H1 (cell line): ENCODE results near the gene GHRL. TPM values are rescaled to one million over a fixed set of nuclear protein-coding genes. Genes with fewer than 3 reads are reported as not detected.

Experiments used
- CTCF ChIA-PET: fragments of 300-600 bp; sonication (Branson Sonifier 250); formaldehyde crosslinking; loops from one replicate; lab custom pipeline; 2021; ENCODE audit not compliant: partially characterized antibody; lab: Charles Lee
- POLR2A ChIA-PET: fragments of 300-600 bp; sonication (Branson Sonifier 250); formaldehyde crosslinking; loops from one replicate; lab custom pipeline; 2021; ENCODE audit warnings: inconsistent platforms; ENCODE audit not compliant: partially characterized antibody; lab: Charles Lee
- DNase-seq, 2 experiments: peaks; one replicate each; pipeline versions ENCODE4 v3.0.0 to v3.0.0-alpha.2; 2010 to 2022; ENCODE audit warnings: low spot score in 2 of 2, low read depth in 1 of 2, mixed read lengths in 1 of 2
- FAIRE-seq: peaks from 2 replicates; lab custom pipeline; 2011; peaks lifted over from hg19 to GRCh38; lab: Jason Lieb, UNC
- H2AFZ ChIP-seq: 2 replicates; pipeline ENCODE4 v1.8.1; 2012; ENCODE audit warnings: low read length, inconsistent platforms
- H2AK5ac ChIP-seq: 2 replicates; pipeline ENCODE4 v1.6.1; 2013; ENCODE audit warnings: low read depth, low read length
- H2BK120ac ChIP-seq: replicated peaks from 2 replicates; pipeline ENCODE3; 2013; ENCODE audit warnings: low read depth, low read length, inconsistent platforms
- H2BK12ac ChIP-seq: 2 replicates; pipeline ENCODE4 v1.6.1; 2013; ENCODE audit warnings: low read depth, low read length
- H2BK15ac ChIP-seq: 2 replicates; pipeline ENCODE4 v1.6.1; 2013; ENCODE audit warnings: low read length
- H2BK20ac ChIP-seq: 2 replicates; pipeline ENCODE4 v1.6.1; 2013; ENCODE audit warnings: low read length
- H2BK5ac ChIP-seq: 2 replicates; pipeline ENCODE4 v1.6.1; 2013; ENCODE audit warnings: low read depth, low read length
- H3K14ac ChIP-seq: 2 replicates; pipeline ENCODE4 v1.6.1; 2013; ENCODE audit warnings: inconsistent platforms; ENCODE audit not compliant: insufficient read length
- H3K18ac ChIP-seq: 2 replicates; pipeline ENCODE4 v1.6.1; 2013; ENCODE audit warnings: low read length; ENCODE audit errors: extremely low read depth
- H3K23ac ChIP-seq: 2 replicates; pipeline ENCODE4 v1.6.1; 2013; ENCODE audit warnings: inconsistent platforms; ENCODE audit not compliant: insufficient read length
- H3K23me2 ChIP-seq: 2 replicates; pipeline ENCODE4 v1.6.1; 2013; ENCODE audit warnings: low read depth, low read length
- H3K27ac ChIP-seq: 2 replicates; pipeline ENCODE4 v1.6.1; 2011; ENCODE audit warnings: low read depth, low read length, inconsistent platforms
- H3K27me3 ChIP-seq, 4 experiments: replicated peaks in 1 of 4; 1 replicate in 1 of 4; 2 replicates in 3 of 4; pipeline versions ENCODE4 v1.6.1 to v1.8.1; 2011 to 2013; ENCODE audit warnings: low read length in 3 of 4, mild to moderate bottlenecking in 3 of 4, inconsistent platforms in 2 of 4, mixed read lengths in 2 of 4, moderate library complexity in 1 of 4; ENCODE audit not compliant: control insufficient read depth in 3 of 4, insufficient read depth in 3 of 4; ENCODE audit errors: extremely low read depth in 1 of 4
- H3K36me3 ChIP-seq, 4 experiments: 2 replicates each; pipeline versions ENCODE4 v1.6.1 to v1.8.1; 2011 to 2013; ENCODE audit warnings: mild to moderate bottlenecking in 4 of 4, low read length in 3 of 4, moderate library complexity in 2 of 4, control low read depth in 1 of 4, inconsistent platforms in 1 of 4; ENCODE audit not compliant: insufficient read depth in 4 of 4, control insufficient read depth in 2 of 4
- H3K4ac ChIP-seq: replicated peaks from 2 replicates; pipeline ENCODE3; 2013; ENCODE audit warnings: low read length, low read depth, mixed read lengths, inconsistent platforms; ENCODE audit not compliant: insufficient read length
- H3K4me1 ChIP-seq, 4 experiments: replicated peaks in 1 of 4; 1 replicate in 1 of 4; 2 replicates in 3 of 4; pipeline versions ENCODE4 v1.6.1 to v1.8.1; 2011 to 2013; ENCODE audit warnings: low read length in 3 of 4, inconsistent platforms in 2 of 4, mixed read lengths in 1 of 4; ENCODE audit not compliant: insufficient read depth in 4 of 4, control insufficient read depth in 3 of 4
- H3K4me2 ChIP-seq, 2 experiments: 2 replicates each; pipeline versions ENCODE4 v1.6.1 to v1.8.1; 2011 to 2013; ENCODE audit warnings: low read depth in 2 of 2, low read length in 2 of 2, control low read depth in 1 of 2, inconsistent platforms in 1 of 2, mild to moderate bottlenecking in 1 of 2; ENCODE audit not compliant: insufficient read depth in 1 of 2
- H3K4me3 ChIP-seq, 4 experiments: fragments of 200-600, 300-600 bp in 1 of 4; sonication (generic), shearing (Covaris generic), sonication (Bioruptor Twin) in 1 of 4; 2 replicates each; pipeline versions ENCODE4 v1.5.1 to v1.8.1; 2011 to 2016; ENCODE audit warnings: low read length in 4 of 4, low read depth in 3 of 4, control low read depth in 2 of 4, inconsistent platforms in 2 of 4, mild to moderate bottlenecking in 2 of 4, mixed read lengths in 1 of 4, moderate library complexity in 1 of 4; ENCODE audit not compliant: insufficient read depth in 2 of 4; ENCODE audit errors: extremely low read depth in 1 of 4
- H3K56ac ChIP-seq: replicated peaks from 2 replicates; pipeline ENCODE3; 2013; ENCODE audit warnings: low read depth, mild to moderate bottlenecking, mixed read lengths, low read length, inconsistent platforms; ENCODE audit not compliant: insufficient read length
- H3K79me1 ChIP-seq: 2 replicates; pipeline ENCODE4 v1.6.1; 2013; ENCODE audit warnings: low read depth, low read length, control low read depth
- H3K79me2 ChIP-seq, 2 experiments: 2 replicates each; pipeline versions ENCODE4 v1.6.1 to v1.8.1; 2012 to 2013; ENCODE audit warnings: low read length in 2 of 2, mild to moderate bottlenecking in 2 of 2, inconsistent platforms in 1 of 2; ENCODE audit not compliant: insufficient read depth in 2 of 2, control insufficient read depth in 1 of 2
- H3K9ac ChIP-seq, 4 experiments: replicated peaks in 1 of 4; 1 replicate in 1 of 4; 2 replicates in 3 of 4; pipeline versions ENCODE4 v1.6.1 to v1.8.1; 2011 to 2013; ENCODE audit warnings: low read depth in 3 of 4, low read length in 3 of 4, control low read depth in 2 of 4, mild to moderate bottlenecking in 2 of 4, moderate library complexity in 2 of 4, inconsistent platforms in 1 of 4; ENCODE audit errors: extremely low read depth in 1 of 4
- H3K9me3 ChIP-seq, 2 experiments: 2 replicates each; pipeline versions ENCODE4 v1.6.1 to v1.8.1; 2012 to 2013; ENCODE audit warnings: mild to moderate bottlenecking in 2 of 2, moderate library complexity in 2 of 2, control low read depth in 1 of 2, inconsistent platforms in 1 of 2, low read depth in 1 of 2, low read length in 1 of 2, mixed read lengths in 1 of 2; ENCODE audit not compliant: insufficient read depth in 2 of 2
- H4K20me1 ChIP-seq, 2 experiments: replicated peaks in 1 of 2; 2 replicates each; pipeline versions ENCODE3 to v1.8.1; 2011 to 2013; ENCODE audit warnings: inconsistent platforms in 2 of 2, low read length in 2 of 2, mild to moderate bottlenecking in 1 of 2; ENCODE audit not compliant: insufficient read depth in 2 of 2, control insufficient read depth in 1 of 2
- H4K5ac ChIP-seq: 2 replicates; pipeline ENCODE4 v1.6.1; 2013; ENCODE audit warnings: low read length, low read depth, mixed read lengths, inconsistent platforms; ENCODE audit not compliant: insufficient read length
- H4K8ac ChIP-seq: 2 replicates; pipeline ENCODE4 v1.8.0; 2013; ENCODE audit warnings: mild to moderate bottlenecking, moderate library complexity, low read length, inconsistent platforms; ENCODE audit not compliant: insufficient read depth; ENCODE audit errors: extremely low read depth
- H4K91ac ChIP-seq: replicated peaks from 2 replicates; pipeline ENCODE3; 2013; ENCODE audit warnings: low read length, mixed read lengths, inconsistent platforms; ENCODE audit not compliant: insufficient read length
- CTBP2 ChIP-seq: IDR thresholded peaks from 2 replicates; pipeline ENCODE4 v1.7.0; 2011; ENCODE audit warnings: borderline replicate concordance, mild to moderate bottlenecking, moderate library complexity, mixed read lengths, low read length; ENCODE audit not compliant: insufficient read depth, insufficient read length
- EGR1 ChIP-seq: IDR thresholded peaks from 2 replicates; pipeline ENCODE4 v1.6.1; 2011; ENCODE audit warnings: low read depth, low read length, borderline replicate concordance
- HDAC2 ChIP-seq, 2 experiments: fragments of 300-600 bp in 1 of 2; sonication (generic) in 1 of 2; IDR thresholded peaks; 2 replicates each; pipeline ENCODE4 v1.6.1; 2011 to 2012; ENCODE audit warnings: low read depth in 2 of 2, low read length in 2 of 2, mild to moderate bottlenecking in 2 of 2, moderate library complexity in 2 of 2, borderline replicate concordance in 1 of 2, inconsistent platforms in 1 of 2
- WGBS, 2 experiments: shearing (Covaris generic) in 1 of 2; methylation state at CpG; one replicate each; pipeline versions ENCODE4 v1.1.6 to v1.1.7; 2013 to 2015; ENCODE audit warnings: low lambda C conversion rate in 2 of 2, mixed read lengths in 2 of 2, inconsistent platforms in 1 of 2, low coverage in 1 of 2, missing lambda C conversion rate in 1 of 2; ENCODE audit not compliant: insufficient replicate concordance in 2 of 2, insufficient coverage in 1 of 2, insufficient read length in 1 of 2; ENCODE audit errors: extremely low coverage in 1 of 2, missing lambda C conversion rate in 1 of 2; 5-methylcytosine and 5-hydroxymethylcytosine counted together
- polyA plus RNA-seq, 7 experiments: library from polyadenylated mRNA; depleted of rRNA in 3 of 7; stranded (reverse) in 5 of 7; unstranded in 2 of 7; fragments of >200 nt in 5 of 7; fragments of 200-250 nt in 2 of 7; gene quantifications; 1 replicate in 5 of 7; 2 replicates in 1 of 7; 4 replicates in 1 of 7; pipeline versions ENCODE4 v1.2.1 to v1.2.3, GENCODE V29; 2011 to 2013; ENCODE audit warnings: missing spikeins in 2 of 7, mixed read lengths in 2 of 7
- total RNA-seq: library from RNA; stranded (reverse); fragmentation: NEBNext Ultra II Directional; extraction: Animal tissue kit (Norgen Biotek cat#: 25700); gene quantifications from 2 replicates; pipeline ENCODE4 v1.2.1, GENCODE V29; 2021

GHRL gene
- total and polyA plus RNA-seq, 2 of the 8 experiments (the other 6 are each of a cell fraction or from before 2014, with no cell fraction given) = 0.32 to 0.35 TPM

DNA sequence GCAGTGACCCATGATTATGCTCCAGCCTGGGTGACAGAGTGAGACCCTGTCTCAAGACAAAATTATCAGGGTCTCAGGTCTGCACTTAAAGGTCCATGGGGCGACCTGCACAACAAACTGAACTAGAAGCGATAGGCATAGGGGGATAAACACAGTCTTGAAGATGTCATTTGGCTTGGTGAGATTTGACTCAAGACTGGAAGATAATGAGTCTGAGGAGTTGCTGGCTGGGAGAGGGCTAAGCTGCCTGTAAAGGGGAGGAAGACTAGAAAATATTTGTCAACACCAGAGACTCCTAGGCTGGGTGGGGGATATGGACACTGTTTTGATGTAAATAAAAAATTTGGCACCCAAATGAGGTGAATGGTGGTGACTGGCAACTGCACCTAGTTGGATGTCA lies 19.8 kb downstream of the GHRL start:
- ChIA-PET POLR2A (interaction anchor here (1.2 kb wide), 2 partner anchors 15 to 26 kb away, joined by 3 read pairs; no protein-coding TSS in a partner anchor), CTCF (interaction anchor here (0.7 to 5.2 kb wide), 6 partner anchors 9 to 17 kb away, joined by 3 to 29 read pairs (median 6); no protein-coding TSS in a partner anchor)
- H3K18ac ChIP-seq = no peak overlapping the region
- H3K4me2 ChIP-seq = no peak overlapping the region
- H3K23ac ChIP-seq = no peak overlapping the region
- no peak overlapping the region for H2AFZ ChIP-seq
- H3K9me3 ChIP-seq = no peaks in the 10 kb centered on the region
- DNase-seq (no peak), FAIRE-seq (no peak)
- H2BK15ac ChIP-seq = no peak overlapping the region
- H2BK120ac ChIP-seq = no peak overlapping the region
- no peak overlapping the region for H4K91ac ChIP-seq
- H2AK5ac ChIP-seq = no peak overlapping the region
- no peak overlapping the region for H3K4me3 ChIP-seq
- no peak overlapping the region for H3K9ac ChIP-seq
- H3K79me1 ChIP-seq = peaks cover 9% of the 10 kb centered on the region
- no peak overlapping the region for H3K56ac ChIP-seq
- TF ChIP-seq EGR1 = no peak
- no peak for TF ChIP-seq CTBP2
- no peak for TF ChIP-seq HDAC2 (IDR thresholded peaks at IDR 0.05; ENCODE audit: borderline replicate concordance in 1 of 2, low read depth in 2 of 2, low read length in 2 of 2)
- TF ChIP-seq, all 59 proteins: peak for 0
- Histone ChIP-seq H2BK12ac (no peak overlapping the region), H3K79me2 (peaks cover 0 to 44% of the 10 kb centered on the region in 2 experiments; a peak in 2 of 4 replicates), H3K14ac (no peak overlapping the region), H3K36me3 (peaks cover 9 to 18% (median 14%) of the 10 kb centered on the region in 4 experiments; a peak in 7 of 8 replicates), H3K4me1 (no peaks in the 10 kb centered on the region), H3K27ac (no peak overlapping the region), H4K5ac (no peak overlapping the region), H3K23me2 (no peaks in the 10 kb centered on the region), H4K20me1 (peaks cover 4 to 14% of the 10 kb centered on the region in 2 experiments), H4K8ac (no peak overlapping the region), H3K27me3 (no peaks in the 10 kb centered on the region), H2BK20ac (no peak overlapping the region), H2BK5ac (no peak overlapping the region), H3K4ac (no peak overlapping the region)
- 90% methylated on average over 2 of the region's 2 CpGs; no CpG with 5 or more reads in 1 of the 2 experiments for WGBS, 2 experiments
